Stimulated activated naive CD8-positive, alpha-beta T cell treated with anti-CD3 and anti-CD28 coated beads, Interleukin-15, Interleukin-2, amounts not matched to agents 100 U/mL and 50 U/mL, for 24 hours (primary cell): ENCODE data around the gene TBL1XR1.
A peak's percentile ranks its signal among the peaks of the same experiment; 100 is the strongest.
"Not testable (repeated sequence)": the region's sequence is repeated elsewhere in the genome, so short reads cannot be mapped to it uniquely, and the experiment has no call there.

Experiments
- ATAC-seq: fragments of 150-1000 bp; cut with Tn5 transposase; one replicate; pipeline ENCODE4 v1.10.0; 2021
- DNase-seq: peaks from one replicate; pipeline ENCODE4 v3.0.0; 2021

TBL1XR1 gene

GRCh38 chr3:177141471-177141870 lies 55.8 kb downstream of the TBL1XR1 start:
- ATAC-seq (no peak), DNase-seq (no peak)

DNA sequence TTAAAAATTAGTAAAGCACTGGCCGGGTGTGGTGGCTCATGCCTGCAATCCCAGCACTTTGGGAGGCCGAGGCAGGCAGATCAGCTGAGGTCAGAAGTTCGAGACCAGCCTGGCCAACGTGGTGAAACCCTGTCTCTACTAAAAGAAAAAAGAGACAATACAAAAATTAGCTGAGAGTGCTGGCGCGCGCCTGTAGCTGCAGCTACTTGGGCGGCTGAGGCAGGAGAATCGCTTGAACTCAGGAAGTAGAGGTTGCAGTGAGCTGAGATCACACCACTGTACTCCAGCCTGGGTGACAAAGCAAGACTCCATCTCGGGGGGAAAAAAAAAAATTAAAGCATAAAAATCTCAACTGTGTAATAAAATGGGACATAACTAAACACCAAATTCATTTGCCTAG lies 58.1 kb downstream of the TBL1XR1 start:
- not testable (repeated sequence) for ATAC-seq, DNase-seq

DNA sequence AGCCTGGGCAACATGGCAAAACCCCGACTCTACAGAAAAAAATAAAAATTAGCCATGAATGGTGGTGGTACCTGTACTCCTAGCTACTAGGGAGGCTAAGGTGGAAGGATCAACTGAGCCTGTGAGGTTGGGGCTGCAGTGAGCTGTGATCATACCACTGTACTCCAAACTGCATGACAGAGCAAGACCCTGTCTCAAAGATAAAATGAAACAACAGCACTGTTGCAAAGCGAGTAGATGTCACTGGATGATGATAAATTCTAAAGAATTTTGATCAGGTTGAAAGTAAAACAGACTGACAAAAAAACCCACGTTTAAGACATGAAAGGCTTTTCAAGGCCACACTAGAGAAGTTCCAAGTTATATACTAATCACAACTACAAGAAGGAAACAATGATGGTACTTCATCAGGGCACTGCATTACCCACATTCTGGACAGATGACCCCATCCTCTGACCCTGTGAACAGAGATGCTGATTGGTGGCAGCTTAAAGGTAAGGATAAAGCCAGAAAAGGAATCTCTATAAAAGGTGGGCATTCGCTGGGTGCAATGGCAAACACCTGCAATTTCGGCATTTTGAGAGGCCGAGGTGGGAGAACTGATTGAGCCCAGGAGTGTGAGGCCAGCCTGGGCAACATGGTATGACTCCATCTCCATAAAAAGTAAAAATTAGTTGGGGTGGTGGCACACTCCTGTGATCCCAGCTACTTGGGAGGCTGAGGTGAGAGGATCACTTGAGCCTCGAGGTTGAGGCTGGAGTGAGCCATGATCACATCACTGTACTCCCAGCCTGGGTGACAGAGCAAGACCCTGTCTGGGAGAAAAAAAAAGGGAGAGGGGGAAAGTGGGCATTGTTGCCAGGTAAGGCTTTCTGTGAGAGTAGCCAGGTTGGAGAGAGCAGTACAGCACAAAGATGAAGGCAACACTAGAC lies 59.2 kb downstream of the TBL1XR1 start:
- ATAC-seq: peak; percentile 44

DNA sequence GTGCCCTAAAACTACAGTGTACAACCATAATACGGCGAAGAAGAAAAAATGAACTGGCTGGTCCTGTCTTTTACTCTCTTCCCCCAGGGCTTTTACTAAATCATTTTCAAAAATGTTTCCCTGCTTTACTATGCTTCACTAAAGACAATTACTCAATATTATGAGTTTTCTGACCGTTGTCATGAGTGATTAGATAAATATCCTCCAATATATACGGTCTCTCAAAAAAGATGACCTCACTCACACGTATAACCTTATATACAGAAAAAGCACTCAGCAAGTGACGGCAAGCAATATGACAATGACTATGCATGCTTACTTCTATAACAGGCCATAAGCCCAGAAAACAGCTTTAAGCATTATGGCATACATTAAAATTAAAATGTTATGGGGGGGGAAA lies 60.5 kb downstream of the TBL1XR1 start:
- ATAC-seq (no peak), DNase-seq (no peak)

More for the DNA sequence above, 59.2 kb downstream of the TBL1XR1 start:
- DNase-seq: no peak

DNA sequence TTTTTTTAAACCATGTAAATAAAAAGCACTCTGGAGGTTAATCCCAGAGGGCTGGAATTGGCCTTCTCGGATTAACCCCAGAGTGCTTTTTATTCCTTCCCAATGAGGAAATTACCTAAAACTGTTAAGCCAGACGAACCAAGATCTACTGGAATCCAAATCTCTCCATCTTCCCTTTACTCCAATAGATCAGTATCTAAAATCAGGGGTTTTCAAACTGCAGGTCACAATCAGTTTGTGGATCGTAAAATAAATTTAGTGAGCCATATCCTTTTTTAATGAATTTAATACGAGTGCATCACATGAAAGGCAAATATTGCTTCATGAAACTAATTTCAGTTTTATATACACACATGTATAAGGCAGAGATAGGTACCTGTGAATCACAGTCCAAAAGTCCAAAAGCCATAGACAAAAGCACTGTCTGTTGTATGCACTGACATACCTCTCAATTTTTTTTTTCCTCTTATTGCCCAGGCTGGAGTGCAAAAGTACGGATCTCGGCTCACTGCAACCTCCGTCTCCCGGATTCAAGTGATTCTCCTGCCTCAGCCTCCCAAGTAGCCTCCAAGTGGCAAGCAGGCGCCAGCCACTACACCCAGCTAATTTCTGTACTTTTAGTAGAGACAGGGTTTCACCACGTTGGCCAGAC lies 61.3 kb downstream of the TBL1XR1 start:
- ATAC-seq: no peak

GRCh38 chr3:177134816-177135210 lies 62.5 kb downstream of the TBL1XR1 start:
- DNase-seq (no peak), ATAC-seq (no peak)

More for the DNA sequence above, 61.3 kb downstream of the TBL1XR1 start:
- DNase-seq: no peak

DNA sequence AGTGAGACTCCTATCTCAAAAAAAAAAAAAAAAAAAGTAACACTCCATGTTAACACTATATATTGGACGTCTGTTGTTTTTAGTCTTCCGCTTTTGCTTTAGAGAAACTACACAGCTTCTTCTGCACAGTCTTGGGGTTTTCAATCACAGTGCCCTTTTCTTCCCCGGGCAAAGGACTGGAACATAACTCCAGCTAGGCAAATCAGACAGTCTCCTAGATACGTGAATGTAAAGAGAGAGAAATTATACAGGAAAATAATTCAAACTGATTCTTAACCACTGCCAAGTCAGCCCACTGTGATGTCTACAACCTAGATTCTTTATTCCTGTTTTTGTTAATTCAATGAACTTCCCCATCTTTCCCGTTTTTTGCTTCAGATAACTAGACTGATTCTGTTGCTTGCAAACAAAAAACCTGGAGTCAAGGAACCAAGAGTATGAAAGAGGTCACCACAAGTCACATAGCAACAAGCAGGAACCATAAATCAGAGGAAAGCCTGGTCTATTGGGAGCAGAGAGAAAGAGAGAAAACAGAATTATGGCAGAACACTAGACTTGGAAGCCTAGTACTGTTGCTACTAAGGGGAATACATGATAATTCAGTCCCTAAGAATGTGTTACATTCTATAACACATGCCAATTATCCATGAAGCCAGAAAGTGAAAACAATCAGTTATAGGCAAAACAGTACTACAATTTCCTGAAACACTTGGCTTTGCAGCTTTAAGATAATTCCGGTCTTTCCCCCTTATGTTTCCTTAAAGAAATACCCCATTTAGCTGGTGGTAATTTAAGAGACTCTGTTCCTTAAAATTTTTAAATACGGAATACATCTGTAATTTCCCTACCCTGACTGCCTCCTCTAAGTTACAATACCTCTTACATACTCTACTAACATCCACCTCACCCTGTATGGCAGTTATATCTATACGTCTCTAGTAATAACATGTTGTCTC lies 63.1 kb downstream of the TBL1XR1 start:
- DNase-seq (no peak), ATAC-seq (no peak)

DNA sequence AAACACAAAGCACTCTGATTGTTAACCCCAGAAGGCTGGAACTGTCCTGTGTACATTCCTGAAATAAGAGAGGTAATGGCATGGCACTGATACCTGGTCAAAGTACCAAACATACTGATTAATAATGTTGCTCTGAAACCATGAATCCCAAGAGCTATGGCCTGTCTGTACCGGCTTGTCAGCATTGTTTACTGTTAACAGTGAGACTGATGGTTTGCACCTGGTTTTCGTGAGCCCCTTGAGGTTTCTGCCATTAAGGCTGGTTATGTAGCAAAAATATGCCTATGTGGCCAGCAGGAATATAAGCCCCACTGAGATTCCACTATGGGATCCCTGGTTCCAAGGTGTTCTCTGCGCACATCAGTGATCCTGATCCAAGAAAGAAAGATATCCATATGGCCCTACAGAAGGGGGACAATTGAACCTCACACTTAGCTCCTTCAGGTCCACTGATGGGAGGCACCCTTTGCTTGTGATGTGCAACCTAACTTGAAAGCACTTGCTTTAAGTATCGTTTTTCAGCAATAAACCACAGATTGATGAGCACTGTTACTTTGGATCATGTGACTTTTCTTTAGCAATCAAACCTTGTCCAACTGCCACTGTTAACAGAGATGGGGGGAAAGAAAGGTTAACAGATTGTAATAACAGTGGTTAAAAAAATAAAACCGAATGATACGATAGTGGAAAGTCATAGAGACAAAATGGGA lies 65.2 kb downstream of the TBL1XR1 start:
- ATAC-seq (no peak), DNase-seq (no peak)

DNA sequence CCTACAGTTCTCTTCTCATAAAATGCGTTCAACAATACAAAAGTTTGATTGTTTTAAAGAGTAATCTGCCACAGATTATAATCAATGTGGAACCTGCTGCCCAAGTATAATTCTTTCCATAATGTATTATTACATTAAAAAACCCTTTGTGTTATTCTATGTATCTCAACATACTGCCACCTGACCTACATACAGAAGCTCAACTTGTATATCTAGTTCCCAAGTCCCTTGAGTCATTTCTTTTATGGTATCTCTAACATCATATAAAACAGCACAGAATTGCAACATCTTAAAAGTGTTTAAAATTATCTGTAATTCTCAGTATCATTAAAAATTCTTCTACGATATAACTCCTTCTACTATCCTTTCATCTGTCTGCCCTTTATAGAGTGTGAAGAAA lies 70.3 kb downstream of the TBL1XR1 start:
- DNase-seq (no peak), ATAC-seq (no peak)

- ATAC-seq (no peak), DNase-seq (no peak)
Observed at GRCh38 chr3:177126015-177126773, 71.1 kb downstream of the TBL1XR1 start.

GRCh38 chr3:177124882-177125281 lies 72.4 kb downstream of the TBL1XR1 start:
- no peak for ATAC-seq
- DNase-seq: no peak

DNA sequence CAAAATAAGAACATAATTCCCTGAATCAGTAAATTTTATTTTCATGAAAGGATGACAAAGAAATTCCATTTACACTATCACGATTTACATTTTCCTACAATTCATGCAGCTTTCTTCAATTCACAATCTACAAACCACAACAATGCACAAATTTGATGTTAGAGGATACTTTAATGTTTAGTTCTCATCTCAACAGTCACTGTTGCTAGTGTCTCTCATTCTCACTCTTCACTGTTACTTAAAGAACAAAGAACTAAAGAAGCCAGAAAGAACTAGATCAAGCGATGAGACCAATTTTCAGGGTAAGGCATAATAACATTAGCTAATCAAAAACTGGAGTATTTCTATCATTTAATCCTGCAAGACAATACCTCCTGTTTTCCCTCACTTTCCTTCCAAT lies 73.5 kb downstream of the TBL1XR1 start:
- ATAC-seq: no peak

DNA sequence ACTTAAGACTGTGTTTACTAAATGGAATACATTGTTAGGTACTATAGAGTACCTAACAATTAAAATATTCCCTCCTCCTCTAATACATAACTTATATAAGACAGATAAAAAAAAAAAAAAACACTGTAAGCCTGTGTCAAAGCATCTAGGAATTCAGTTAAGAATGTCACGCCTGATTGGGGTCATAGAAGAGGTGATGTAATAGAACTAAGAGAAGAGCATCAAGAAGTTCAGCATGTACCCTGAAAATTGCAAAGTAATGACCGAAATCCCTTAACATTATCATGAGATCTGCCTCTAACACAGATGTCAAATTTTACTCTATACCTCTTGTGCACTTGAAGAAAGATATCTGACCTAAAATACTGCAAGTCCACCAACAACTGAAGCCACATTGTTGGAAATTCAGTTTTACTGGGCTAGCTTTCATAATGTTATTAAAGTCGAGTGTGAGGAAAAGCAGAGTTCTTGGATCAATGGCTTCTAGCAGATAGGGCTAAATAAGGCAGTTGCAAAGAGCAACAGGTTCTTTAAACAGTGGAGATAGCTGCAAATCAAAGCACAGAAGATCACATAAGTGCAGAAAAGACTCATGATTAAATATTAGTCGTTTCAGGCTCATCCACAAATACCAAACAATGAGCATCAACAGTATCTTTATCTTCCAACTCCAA lies 75.0 kb downstream of the TBL1XR1 start:
- DNase-seq (no peak), ATAC-seq (no peak)

More for the DNA sequence above, 73.5 kb downstream of the TBL1XR1 start:
- no peak for DNase-seq

DNA sequence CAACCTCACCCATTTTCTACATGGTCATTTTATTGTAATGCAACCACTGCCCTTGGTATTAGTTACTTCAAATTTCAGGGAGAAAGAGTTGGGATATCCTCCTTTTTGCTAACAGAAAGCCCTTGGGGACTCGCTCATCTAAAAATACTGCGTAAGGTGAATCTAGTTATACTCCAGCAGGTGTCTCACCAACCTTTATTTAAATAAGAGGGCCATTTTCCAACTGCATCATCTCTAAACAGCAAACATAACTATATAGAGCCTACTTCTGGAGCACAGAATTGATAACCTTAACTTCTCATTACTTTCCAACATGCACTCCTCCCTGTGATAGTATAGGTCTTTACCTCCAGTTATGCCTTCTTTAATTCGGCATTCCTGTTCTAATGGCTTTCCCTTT lies 77.5 kb downstream of the TBL1XR1 start:
- no peak for DNase-seq
- ATAC-seq: no peak

DNA sequence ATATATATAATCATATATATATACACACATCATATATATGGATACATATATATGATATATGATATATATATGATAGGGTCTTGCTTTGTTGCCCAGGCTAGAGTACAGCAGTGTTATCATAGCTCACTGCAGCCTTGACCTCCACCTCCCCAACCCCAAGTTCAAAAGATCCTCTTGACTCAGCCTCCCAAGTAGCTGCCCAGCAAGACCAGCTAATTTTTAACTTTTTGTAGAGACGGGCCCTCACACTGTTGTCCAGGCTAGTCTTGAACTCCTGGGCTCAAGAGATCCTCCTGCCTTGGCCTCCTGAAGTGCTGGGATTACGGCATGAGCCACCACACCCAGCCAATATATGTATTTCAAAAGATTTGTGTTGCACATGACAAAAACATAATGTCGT lies 83.0 kb downstream of the TBL1XR1 start:
- ATAC-seq: no peak

DNA sequence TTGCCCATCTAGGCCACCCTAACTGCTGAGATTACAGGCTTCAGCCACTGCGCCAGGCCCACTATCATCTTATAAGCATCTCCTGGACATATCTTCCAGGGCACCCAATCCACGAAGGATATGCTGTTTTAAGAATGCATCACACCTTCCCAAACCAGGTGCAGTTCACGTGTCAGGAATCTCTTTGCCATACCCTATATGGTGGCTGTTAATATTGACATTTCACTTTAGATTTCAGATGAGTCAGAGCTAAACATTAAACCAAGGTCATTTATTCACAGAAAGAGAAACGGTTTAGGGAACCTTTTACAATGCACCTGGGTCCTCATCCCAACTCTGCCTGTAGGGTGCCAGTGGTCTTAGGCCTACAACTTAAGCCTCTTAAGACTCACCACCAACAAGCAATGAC lies 85.7 kb downstream of the TBL1XR1 start:
- no peak for DNase-seq
- ATAC-seq: no peak

More for the DNA sequence above, 83.0 kb downstream of the TBL1XR1 start:
- DNase-seq: no peak

GRCh38 chr3:177110895-177111294 lies 86.4 kb downstream of the TBL1XR1 start:
- ATAC-seq (peak; percentile 25), DNase-seq (no peak)

- no peak for DNase-seq
- ATAC-seq: no peak
Observed at GRCh38 chr3:177110386-177110785, 86.9 kb downstream of the TBL1XR1 start.

- DNase-seq (no peak), ATAC-seq (no peak)
Observed at GRCh38 chr3:177109688-177110330, 87.5 kb downstream of the TBL1XR1 start.

DNA sequence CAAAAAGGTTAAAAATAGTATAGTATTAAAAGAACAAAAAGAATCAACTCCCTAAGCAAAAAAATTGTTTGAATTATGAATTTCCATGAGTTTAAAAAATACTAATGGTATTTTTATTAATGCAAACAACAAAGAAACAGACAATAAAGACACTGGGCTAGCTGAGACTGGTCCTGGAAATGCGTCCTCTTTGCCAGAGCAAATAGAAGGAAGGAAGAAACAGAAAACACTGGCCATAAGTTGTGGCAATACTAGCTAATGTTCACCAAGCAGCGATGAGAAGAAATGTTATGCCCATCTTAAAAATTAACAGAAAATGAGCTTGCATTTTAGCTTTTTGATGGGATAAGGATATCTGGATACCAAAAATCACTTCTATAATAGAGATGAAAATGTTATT lies 88.6 kb downstream of the TBL1XR1 start:
- no peak for ATAC-seq
- no peak for DNase-seq
